ENCODE results near the gene PLEKHB1.

PLEKHB1 gene

GRCh38 chr11:73648121-73648520 lies 1.7 kb downstream of the PLEKHB1 start:
- no peak for DNase-seq (ENCODE audit: low spot score)

GRCh38 chr11:73648571-73649046 lies 2.2 kb downstream of the PLEKHB1 start:
- DNase-seq (ENCODE audit: low spot score), result no peak

- no peak for DNase-seq (ENCODE audit: low spot score)
Observed at GRCh38 chr11:73649206-73649605, 2.8 kb downstream of the PLEKHB1 start.

GRCh38 chr11:73650400-73650799 lies 4.0 kb downstream of the PLEKHB1 start:
- no peak for DNase-seq (ENCODE audit: low spot score)

GRCh38 chr11:73651252-73651651 lies 4.9 kb downstream of the PLEKHB1 start:
- no peak for DNase-seq (ENCODE audit: low spot score)

DNA sequence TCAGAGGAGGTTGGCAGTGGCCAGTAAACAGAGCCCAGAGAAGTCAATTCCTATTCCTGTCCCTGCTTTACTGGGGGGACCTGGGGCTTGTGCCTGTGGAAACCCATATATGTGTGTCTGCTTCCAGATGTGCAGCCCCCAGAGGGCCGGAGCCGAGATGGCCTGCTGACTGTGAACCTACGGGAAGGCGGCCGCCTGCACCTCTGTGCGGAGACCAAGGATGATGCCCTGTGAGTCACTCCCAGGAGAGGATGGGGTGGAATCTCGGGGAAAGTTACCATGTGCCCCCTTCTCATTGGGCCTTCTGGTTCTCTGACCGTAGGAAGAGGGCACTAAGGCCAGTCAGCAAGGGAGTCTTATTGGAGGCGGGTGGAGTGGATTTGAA lies 5.3 kb downstream of the PLEKHB1 start:
- no peak for DNase-seq (ENCODE audit: low spot score)

GRCh38 chr11:73652046-73652730 lies 5.8 kb downstream of the PLEKHB1 start:
- DNase-seq (ENCODE audit: low spot score), result no peak

GRCh38 chr11:73652856-73653559 lies 6.6 kb downstream of the PLEKHB1 start:
- DNase-seq (ENCODE audit: low spot score), result no peak

- no peak for DNase-seq (ENCODE audit: low spot score)
Observed at GRCh38 chr11:73653996-73654395, 7.6 kb downstream of the PLEKHB1 start.

- DNase-seq (ENCODE audit: low spot score), result no peak
Observed at GRCh38 chr11:73654482-73655021, 8.2 kb downstream of the PLEKHB1 start.

GRCh38 chr11:73655686-73656085 lies 9.3 kb downstream of the PLEKHB1 start:
- no peak for DNase-seq (ENCODE audit: low spot score)

- DNase-seq (ENCODE audit: low spot score), result no peak
Observed at GRCh38 chr11:73656985-73657384, 10.6 kb downstream of the PLEKHB1 start.

- DNase-seq (ENCODE audit: low spot score), result no peak
Observed at GRCh38 chr11:73659961-73660360, 13.6 kb downstream of the PLEKHB1 start.

GRCh38 chr11:73660497-73661034 lies 14.2 kb downstream of the PLEKHB1 start:
- no peak for DNase-seq (ENCODE audit: low spot score)

DNA sequence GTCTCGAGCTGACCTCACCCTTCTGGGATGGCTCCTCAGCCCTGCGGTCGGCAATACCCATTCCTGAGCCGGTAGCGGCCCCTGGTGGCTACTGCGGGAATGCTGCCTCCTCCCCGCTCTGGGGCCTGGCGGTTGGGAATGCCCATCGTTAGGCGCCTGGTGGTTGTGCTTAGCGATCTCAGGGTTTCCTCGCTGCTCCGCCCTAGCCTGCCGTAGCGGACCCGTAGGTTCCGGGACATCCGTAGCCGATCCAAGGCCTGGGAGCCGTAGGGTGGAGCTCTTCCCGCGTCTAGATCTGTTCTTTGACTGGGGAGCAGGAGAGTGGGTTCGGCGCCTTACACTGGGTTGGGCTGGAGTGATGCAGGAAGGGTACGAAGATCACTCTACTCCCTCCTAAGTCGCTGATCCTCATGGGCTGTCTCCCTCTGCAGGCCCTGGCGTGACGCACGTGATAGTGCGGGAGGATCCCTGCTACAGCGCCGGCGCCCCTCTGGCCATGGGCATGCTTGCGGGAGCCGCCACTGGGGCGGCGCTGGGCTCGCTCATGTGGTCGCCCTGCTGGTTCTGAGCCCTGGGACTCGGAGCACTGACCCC lies 14.8 kb downstream of the PLEKHB1 start:
- DNase-seq (ENCODE audit: low spot score), result peak; percentile 85

GRCh38 chr11:73662445-73663157 lies 16.2 kb downstream of the PLEKHB1 start:
- DNase-seq (ENCODE audit: low spot score), result no peak

DNA sequence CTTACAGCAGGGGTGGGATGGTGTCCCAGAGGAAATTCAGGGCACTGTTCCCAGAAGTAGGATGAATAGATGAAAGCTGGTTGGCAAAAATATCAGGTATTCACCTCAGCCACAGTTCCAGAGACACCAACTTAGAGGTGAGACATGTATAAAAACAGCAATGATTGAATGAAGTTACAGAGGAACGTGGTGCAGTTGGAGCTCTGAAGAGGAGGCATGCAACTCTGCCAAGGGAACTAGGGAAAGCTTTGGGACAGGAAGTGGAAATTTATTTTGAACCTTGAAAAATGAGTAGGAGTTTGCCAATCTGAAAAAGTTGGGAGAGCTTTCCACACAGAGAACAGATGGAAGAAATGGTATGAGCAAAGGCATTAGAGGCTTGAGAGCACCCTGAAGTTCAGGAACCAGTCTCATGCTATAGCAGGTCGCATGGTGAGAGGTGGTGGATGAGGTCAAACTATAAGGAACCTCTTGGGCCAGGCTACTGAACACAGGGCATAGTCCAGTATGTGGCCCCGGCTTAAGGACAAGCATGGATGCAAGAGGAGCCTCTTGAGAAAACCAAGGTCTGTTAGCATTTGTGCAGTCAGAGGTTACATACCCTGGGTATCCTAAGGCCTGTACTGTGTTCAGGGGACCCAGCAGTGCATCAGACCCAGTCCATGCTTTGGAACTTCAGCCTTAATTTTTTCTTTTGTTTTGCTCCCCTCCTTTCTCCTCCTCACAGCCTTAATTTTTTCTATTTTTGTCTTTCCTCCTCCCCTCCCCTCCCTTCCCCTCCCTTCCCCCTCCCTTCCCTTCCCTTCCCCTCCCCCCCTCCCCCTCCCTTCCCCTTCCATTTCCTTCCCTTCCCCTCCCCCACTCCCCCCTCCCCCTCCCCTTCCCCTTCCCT lies 17.5 kb downstream of the PLEKHB1 start:
- DNase-seq (ENCODE audit: low spot score), result no peak

DNA sequence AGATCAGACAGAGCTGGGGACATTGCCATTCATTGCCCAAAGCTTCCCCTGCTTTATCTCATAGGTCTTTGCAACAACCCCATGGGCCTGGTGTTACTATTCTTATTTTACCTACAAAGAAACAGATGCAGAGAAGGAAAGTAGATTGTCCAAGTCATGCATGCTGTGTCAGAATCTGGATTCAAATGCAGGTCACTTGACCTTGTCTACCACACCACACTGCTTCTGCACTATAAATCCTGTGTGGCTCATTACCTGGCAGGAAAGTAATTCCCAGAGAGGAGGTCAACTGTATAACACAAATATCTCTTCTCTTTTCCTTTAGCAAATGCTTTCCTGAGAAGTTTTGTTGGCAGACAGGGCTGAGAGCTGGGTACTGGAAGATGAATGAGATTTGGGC lies 18.5 kb downstream of the PLEKHB1 start:
- DNase-seq (ENCODE audit: low spot score), result no peak

DNA sequence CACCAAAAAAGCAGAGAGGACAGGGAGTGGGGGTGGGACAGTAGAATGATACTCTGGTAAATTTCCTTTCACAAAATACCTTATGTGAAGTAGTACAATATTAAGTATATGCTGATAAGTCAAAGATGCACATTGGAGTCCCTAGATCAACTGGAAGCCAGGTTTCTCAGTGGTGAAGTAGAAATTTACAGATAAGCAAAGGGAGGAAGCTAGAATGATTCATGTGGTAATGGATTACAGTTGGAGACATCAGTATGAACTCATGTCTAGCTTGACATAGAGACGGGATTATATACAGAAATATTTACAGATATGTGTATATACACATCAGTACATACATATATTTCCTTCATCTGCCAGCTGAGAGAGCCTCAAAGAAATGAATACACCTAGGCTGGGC lies 21.5 kb downstream of the PLEKHB1 start:
- DNase-seq (ENCODE audit: low spot score), result no peak

DNA sequence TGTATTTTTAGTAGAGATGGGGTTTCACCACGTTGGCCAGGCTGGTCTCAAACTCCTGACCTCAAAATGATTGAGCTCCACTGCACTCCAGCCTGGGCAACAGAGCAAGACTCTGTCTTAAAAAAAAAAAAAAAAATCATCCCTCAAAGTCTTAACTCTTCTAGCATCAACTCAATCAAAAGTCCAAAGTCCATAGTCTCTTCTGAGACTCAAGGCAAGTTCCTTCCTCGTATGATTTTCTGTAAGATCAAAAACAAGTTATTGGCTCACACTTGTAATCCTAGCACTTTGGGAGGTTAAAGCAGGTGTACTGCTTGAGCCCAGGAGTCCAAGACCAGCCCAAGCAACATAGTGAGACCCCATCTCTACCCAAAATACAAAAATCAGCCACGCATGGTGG lies 24.4 kb downstream of the PLEKHB1 start:
- no peak for DNase-seq (ENCODE audit: low spot score)

DNA sequence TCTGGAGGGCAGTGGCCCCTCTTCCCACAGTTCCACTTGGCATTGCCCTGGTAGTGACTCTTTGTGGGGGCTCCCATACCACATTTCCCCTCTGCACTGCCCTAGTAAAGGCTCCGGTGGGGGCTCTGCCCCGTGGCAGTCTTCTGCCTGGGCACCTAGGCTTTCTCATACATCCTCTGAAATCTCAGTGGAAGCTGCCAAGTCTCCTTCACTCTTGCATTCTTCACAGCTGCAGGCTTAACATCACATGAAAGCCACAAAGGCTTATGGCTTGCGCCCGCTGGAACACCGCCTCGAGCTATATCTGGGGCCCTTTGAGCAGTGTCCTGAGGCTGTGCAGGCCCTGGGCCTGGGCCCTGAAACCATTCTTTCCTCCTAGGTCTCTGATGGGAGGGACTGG lies 25.3 kb downstream of the PLEKHB1 start:
- no peak for DNase-seq (ENCODE audit: low spot score)
